Colonic mucosa (tissue), 4 donors: Measurements from ENCODE around the gene DIO3. TPM values are rescaled to one million over a fixed set of nuclear protein-coding genes. Genes with fewer than 3 reads are reported as not detected.
"Not testable (repeated sequence)": the region's sequence is repeated elsewhere in the genome, so short reads cannot be mapped to it uniquely, and the experiment has no call there.

Experiments used
- DNase-seq: peaks from one replicate; pipeline ENCODE4 v3.0.0-alpha.2; 2020
- H3K27ac ChIP-seq: fragments of 200-600 bp; one replicate; pipeline ENCODE4 v1.8.0; 2021
- H3K27me3 ChIP-seq: fragments of 200-600 bp; one replicate; pipeline ENCODE4 v1.8.0; 2021
- H3K36me3 ChIP-seq: fragments of 200-600 bp; one replicate; pipeline ENCODE4 v1.8.0; 2021
- H3K4me1 ChIP-seq: fragments of 200-600 bp; one replicate; pipeline ENCODE4 v1.8.0; 2021; ENCODE audit warnings: mild to moderate bottlenecking
- H3K4me3 ChIP-seq: fragments of 200-600 bp; one replicate; pipeline ENCODE4 v1.8.0; 2021
- H3K9ac ChIP-seq, 2 donors: one replicate each; pipeline ENCODE4 v1.7.0; 2013; ENCODE audit warnings: control low read depth in 2 of 2, low read depth in 2 of 2, low read length in 2 of 2
- H3K9me3 ChIP-seq: fragments of 200-600 bp; one replicate; pipeline ENCODE4 v1.8.0; 2021
- intact Hi-C: fragments of 100-400 bp; cut with DNase I; formaldehyde crosslinking; loops from one replicate; pipeline ENCODE4 v1.14.1; 2022
- total RNA-seq, 2 donors: library from RNA; stranded (reverse); fragmentation: NEBNext Ultra II Directional in 1 of 2; extraction: Animal tissue kit (Norgen Biotek cat#: 25700) in 1 of 2; gene quantifications; one replicate each; pipeline ENCODE4 v1.2.1, GENCODE V29; 2021
- TF ChIP-seq, protein P1 (sequence below): fragments of 200-600 bp; IDR thresholded peaks from one replicate; pipeline ENCODE4 v1.8.0; 2022; ENCODE audit warnings: antibody characterized with exemption, mild to moderate bottlenecking
- donor health status: healthy.
- donor health status: DM: no; HTN: no; CAD: no.
- donor health status: DM: no; HTN: no; CAD: no.

The DIO3 gene
- total RNA-seq, 2 donors from 2014 or later, result 0.16 to 0.35 TPM

DNA sequence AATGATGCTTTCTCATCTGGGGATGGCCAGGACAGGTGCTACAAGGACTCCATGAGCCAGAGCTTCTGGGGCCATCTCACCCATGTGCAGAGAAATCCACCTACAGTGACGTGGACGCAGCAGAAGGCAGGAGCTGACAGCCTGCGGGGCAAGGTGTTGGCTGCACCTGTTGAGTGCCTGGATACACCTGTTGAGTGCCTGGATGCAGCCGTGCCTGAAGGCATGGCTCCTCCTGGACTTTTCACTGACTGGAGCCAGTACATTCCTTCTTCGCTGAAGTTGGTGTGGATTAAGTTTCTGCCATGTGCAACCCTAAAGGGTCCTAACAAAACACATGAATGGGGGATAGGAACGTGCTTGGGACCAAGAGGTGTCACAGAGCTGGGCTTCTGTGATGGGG is 7.4 kb upstream of the DIO3 start:
- H3K9ac ChIP-seq, result no peak overlapping the region
- TF ChIP-seq, protein P1, sequence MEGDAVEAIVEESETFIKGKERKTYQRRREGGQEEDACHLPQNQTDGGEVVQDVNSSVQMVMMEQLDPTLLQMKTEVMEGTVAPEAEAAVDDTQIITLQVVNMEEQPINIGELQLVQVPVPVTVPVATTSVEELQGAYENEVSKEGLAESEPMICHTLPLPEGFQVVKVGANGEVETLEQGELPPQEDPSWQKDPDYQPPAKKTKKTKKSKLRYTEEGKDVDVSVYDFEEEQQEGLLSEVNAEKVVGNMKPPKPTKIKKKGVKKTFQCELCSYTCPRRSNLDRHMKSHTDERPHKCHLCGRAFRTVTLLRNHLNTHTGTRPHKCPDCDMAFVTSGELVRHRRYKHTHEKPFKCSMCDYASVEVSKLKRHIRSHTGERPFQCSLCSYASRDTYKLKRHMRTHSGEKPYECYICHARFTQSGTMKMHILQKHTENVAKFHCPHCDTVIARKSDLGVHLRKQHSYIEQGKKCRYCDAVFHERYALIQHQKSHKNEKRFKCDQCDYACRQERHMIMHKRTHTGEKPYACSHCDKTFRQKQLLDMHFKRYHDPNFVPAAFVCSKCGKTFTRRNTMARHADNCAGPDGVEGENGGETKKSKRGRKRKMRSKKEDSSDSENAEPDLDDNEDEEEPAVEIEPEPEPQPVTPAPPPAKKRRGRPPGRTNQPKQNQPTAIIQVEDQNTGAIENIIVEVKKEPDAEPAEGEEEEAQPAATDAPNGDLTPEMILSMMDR, result no peak
- no peaks in the 10 kb centered on the region for H3K36me3 ChIP-seq
- H3K27ac ChIP-seq, result no peak overlapping the region
- H3K9me3 ChIP-seq, result no peaks in the 10 kb centered on the region
- H3K4me3 ChIP-seq, result no peak overlapping the region
- H3K27me3 ChIP-seq, result peaks cover under 1% of the 10 kb centered on the region
- intact Hi-C loops, result no loop called here
- no peak for DNase-seq
- H3K4me1 ChIP-seq, result no peaks in the 10 kb centered on the region

DNA sequence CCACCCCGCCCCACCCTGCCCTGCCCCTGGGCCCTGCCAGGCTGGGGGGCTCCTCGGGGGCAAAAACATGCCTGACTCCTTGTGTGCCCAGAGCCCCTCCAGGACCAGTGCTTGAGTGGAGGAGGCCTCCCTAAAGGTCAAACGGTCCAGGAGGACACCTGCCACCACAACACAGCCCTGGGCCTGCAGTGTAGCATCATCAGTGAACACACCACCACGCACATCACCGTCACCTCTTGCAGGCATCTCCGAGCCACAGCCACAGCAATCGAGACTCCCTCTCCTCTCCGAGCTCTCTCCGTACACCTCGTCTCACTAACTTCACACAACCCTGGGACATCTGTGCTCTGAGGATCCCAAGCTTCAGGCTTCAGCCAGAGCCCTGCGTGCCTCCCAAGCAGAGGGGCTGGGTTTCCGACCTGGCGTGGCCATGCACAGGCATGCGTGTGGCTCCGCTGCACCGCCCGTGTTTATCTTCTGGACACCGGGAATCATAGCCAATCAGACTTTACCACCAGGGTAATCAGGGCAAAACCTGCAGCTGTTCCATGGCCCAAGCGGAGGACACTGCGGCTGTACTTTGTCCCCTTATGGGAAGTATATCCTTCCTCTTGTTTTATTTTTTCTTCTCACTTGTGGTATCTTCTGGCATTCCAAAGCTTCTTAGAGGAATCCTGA is 6.2 kb upstream of the DIO3 start:
- no peak overlapping the region for H3K9ac ChIP-seq
- H3K27ac ChIP-seq, result no peak overlapping the region
- no peaks in the 10 kb centered on the region for H3K36me3 ChIP-seq
- DNase-seq, result peak; percentile 72
- intact Hi-C loops, result loop anchor here (5.0 kb wide), 1 partner anchor 78 kb away; no protein-coding TSS in a partner anchor
- H3K4me3 ChIP-seq, result no peak overlapping the region
- no peaks in the 10 kb centered on the region for H3K4me1 ChIP-seq
- peaks cover 12% of the 10 kb centered on the region for H3K27me3 ChIP-seq
- TF ChIP-seq, protein P1, result no peak
- no peaks in the 10 kb centered on the region for H3K9me3 ChIP-seq

DNA sequence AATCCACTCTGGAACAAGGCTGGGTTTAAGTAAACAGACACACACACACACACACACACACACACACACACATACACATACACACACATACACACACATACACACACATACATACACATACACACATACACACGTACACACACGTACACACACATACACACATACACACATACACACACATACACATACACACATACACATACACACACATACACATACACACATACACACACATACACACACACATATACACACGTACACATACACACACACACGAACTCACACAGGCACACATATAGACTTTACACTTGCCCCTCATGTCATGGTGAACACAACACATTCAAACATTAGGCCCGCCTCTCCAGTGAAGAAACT is 5.6 kb upstream of the DIO3 start:
- intact Hi-C loops, result loop anchor here (5.0 kb wide), 1 partner anchor 78 kb away; no protein-coding TSS in a partner anchor

DNA sequence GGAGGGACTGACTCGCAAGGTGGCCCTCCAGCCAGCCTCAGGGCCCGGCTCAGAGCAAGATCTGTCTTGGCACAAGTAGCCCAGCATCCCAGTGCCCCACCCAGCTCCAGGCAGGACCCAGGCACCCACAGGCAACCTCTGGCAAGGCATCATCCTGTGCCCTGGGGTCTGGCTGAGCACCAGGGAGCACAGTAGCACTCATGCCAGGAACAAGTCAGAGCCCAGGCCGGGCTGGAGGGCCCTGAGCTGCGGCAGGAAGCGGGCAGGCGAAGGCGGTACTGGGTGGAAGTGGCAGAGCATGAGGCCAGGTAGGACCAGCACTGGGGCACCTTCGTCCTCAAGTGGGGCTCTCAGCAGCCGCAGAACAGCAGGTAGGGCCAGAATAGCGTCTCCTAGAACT is 5.2 kb upstream of the DIO3 start:
- TF ChIP-seq, protein P1, result no peak
- Histone ChIP-seq H3K9me3 (no peaks in the 10 kb centered on the region), H3K4me1 (no peaks in the 10 kb centered on the region), H3K9ac (no peak overlapping the region), H3K27me3 (peaks cover 12% of the 10 kb centered on the region), H3K4me3 (no peak overlapping the region), H3K36me3 (no peaks in the 10 kb centered on the region), H3K27ac (no peak overlapping the region)
- intact Hi-C loops, result loop anchor here (5.0 kb wide), 1 partner anchor 79 kb away; no protein-coding TSS in a partner anchor
- no peak for DNase-seq

More for the DNA sequence above, 5.6 kb upstream of the DIO3 start:
- not testable (repeated sequence) for H3K36me3 ChIP-seq, H3K4me3 ChIP-seq, DNase-seq, H3K27ac ChIP-seq, H3K9me3 ChIP-seq, H3K4me1 ChIP-seq, H3K9ac ChIP-seq
- peaks cover 12% of the 10 kb centered on the region for H3K27me3 ChIP-seq

DNA sequence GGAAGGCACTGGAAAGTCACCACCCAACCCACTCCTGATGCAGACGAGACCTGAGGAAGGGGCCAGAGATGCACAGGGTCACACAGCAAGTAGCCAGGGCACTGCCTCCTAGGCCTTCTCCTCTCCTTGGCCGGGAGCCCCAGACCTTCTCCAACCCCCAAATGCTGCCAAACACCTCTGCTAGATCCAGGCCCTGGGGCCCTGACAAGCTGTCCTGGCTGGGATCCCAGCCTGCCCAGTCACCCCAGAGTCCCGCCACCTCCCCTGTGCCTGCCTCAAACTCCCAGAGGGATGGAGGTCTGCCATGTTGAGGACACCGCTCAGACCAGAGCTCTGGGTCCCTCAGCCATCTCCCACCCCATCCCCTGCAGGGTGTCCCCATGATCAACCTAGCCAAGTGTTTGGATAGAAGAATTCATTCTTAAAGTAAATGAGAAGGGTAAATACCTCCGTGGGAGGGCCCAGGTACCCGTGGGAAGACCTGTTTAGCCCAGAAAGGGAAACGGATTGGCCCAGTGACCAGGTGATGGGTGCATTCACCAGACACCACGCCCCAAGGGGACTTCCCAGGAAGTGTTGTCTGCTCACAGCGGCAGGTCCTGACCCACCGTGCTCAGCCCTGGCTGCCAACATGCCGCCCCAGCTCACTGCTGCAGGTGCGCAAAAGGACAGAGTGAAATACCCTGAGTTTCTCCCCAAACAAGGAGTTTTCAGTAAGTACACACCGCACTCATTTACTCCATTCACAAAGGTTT is 4.6 kb upstream of the DIO3 start:
- Histone ChIP-seq H3K4me1 (no peaks in the 10 kb centered on the region), H3K36me3 (no peaks in the 10 kb centered on the region), H3K9me3 (no peaks in the 10 kb centered on the region), H3K4me3 (no peak overlapping the region), H3K27ac (no peak overlapping the region), H3K9ac (no peak overlapping the region), H3K27me3 (peaks cover 18% of the 10 kb centered on the region)
- DNase-seq, result no peak
- TF ChIP-seq, protein P1, result no peak
- intact Hi-C loops, result loop anchor here (5.0 kb wide), 1 partner anchor 79 kb away; no protein-coding TSS in a partner anchor

DNA sequence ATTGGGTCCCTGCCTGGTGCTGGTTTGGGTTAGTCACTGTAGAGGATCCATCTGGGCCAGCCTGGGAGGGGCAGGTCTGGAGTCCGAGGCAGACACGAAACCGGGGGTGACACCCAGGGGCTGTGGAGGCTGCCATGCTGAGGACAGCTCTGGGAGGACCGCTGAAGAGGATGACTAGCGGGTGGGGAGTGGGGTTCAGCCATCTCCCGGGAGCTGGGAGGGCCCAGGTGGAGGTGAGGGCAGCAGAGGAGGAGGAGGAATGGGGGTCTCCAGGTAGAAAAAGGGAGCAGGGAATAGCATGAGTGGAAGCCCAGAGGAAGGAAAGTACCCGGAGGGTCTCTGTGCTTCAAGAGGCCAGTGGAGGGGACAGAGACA is 4.0 kb upstream of the DIO3 start:
- intact Hi-C loops, result loop anchor here (5.0 kb wide), 1 partner anchor 80 kb away; no protein-coding TSS in a partner anchor
- TF ChIP-seq, protein P1, result no peak

More for the DNA sequence above, 4.0 kb upstream of the DIO3 start:
- no peak overlapping the region for H3K27ac ChIP-seq
- no peaks in the 10 kb centered on the region for H3K36me3 ChIP-seq
- peaks cover 24% of the 10 kb centered on the region for H3K27me3 ChIP-seq
- H3K4me1 ChIP-seq, result no peaks in the 10 kb centered on the region
- no peak overlapping the region for H3K9ac ChIP-seq
- H3K9me3 ChIP-seq, result no peaks in the 10 kb centered on the region
- no peak overlapping the region for H3K4me3 ChIP-seq
- DNase-seq, result no peak
